ENCODE measurements around the gene KAT14. TPM values are rescaled to one million over a fixed set of nuclear protein-coding genes. Genes with fewer than 3 reads are reported as not detected.
"Not testable (repeated sequence)": the region's sequence is repeated elsewhere in the genome, so short reads cannot be mapped to it uniquely, and the experiment has no call there.

Gene KAT14
- total RNA-seq, 1 donor from 2014 or later, result 11.5 TPM

- peak in 1 of 2 donors; percentile 43 for TF ChIP-seq POLR2AphosphoS5 (IDR thresholded peaks at IDR 0.05; ENCODE audit: insufficient read depth in 1 of 2, low read depth in 1 of 2)
- no peak for TF ChIP-seq POLR2A (IDR thresholded peaks at IDR 0.05)
- no peak for TF ChIP-seq CTCF (IDR thresholded peaks at IDR 0.05)
- no peak overlapping the region for H3K27ac ChIP-seq
Measured at GRCh38 chr20:18197382-18198070, 59.9 kb downstream of the KAT14 start.

GRCh38 chr20:18202966-18203365 lies 65.3 kb downstream of the KAT14 start:
- H3K4me1 ChIP-seq, result no peaks in the 10 kb centered on the region
- H3K27ac ChIP-seq, result no peak overlapping the region
- intact Hi-C loops (cut with DNase I), result no loop called here
- no peaks in the 10 kb centered on the region for H3K36me3 ChIP-seq
- H3K9me3 ChIP-seq, result no peaks in the 10 kb centered on the region
- TF ChIP-seq POLR2A (IDR thresholded peaks at IDR 0.05), result no peak
- TF ChIP-seq CTCF (IDR thresholded peaks at IDR 0.05), result no peak
- TF ChIP-seq POLR2AphosphoS5 (IDR thresholded peaks at IDR 0.05; ENCODE audit: insufficient read depth in 1 of 2, low read depth in 1 of 2), result no peak
- no peak overlapping the region for H3K4me3 ChIP-seq
- H3K27me3 ChIP-seq, result no peaks in the 10 kb centered on the region
- peak in 1 of 2 donors; percentile 79 for DNase-seq (ENCODE audit: extremely low spot score in 2 of 2)

More at GRCh38 chr20:18197382-18198070, 59.9 kb downstream of the KAT14 start:
- H3K4me3 ChIP-seq, result no peak overlapping the region
- H3K9me3 ChIP-seq, result no peaks in the 10 kb centered on the region
- H3K27me3 ChIP-seq, result no peaks in the 10 kb centered on the region
- no peaks in the 10 kb centered on the region for H3K4me1 ChIP-seq
- no peaks in the 10 kb centered on the region for H3K36me3 ChIP-seq
- peak in 1 of 2 donors; percentile 84 for DNase-seq (ENCODE audit: extremely low spot score in 2 of 2)
- intact Hi-C loops (cut with DNase I), result no loop called here

GRCh38 chr20:18203700-18204099 lies 66.0 kb downstream of the KAT14 start:
- H3K4me1 ChIP-seq; H3K4me3 ChIP-seq; intact Hi-C loops (cut with DNase I); H3K27ac ChIP-seq; DNase-seq (ENCODE audit: extremely low spot score in 2 of 2); H3K36me3 ChIP-seq; H3K9me3 ChIP-seq; H3K27me3 ChIP-seq: not testable (repeated sequence)

GRCh38 chr20:18213002-18213401 lies 75.3 kb downstream of the KAT14 start:
- no peak overlapping the region for H3K27ac ChIP-seq
- no peak for DNase-seq (ENCODE audit: extremely low spot score in 2 of 2)
- intact Hi-C loops (cut with DNase I), result loop anchor here (5.0 kb wide), 1 partner anchor 561 kb away; no protein-coding TSS in a partner anchor

GRCh38 chr20:18215566-18215965 lies 77.9 kb downstream of the KAT14 start:
- TF ChIP-seq POLR2AphosphoS5 (IDR thresholded peaks at IDR 0.05; ENCODE audit: insufficient read depth in 1 of 2, low read depth in 1 of 2) (no peak), POLR2A (IDR thresholded peaks at IDR 0.05) (no peak), CTCF (IDR thresholded peaks at IDR 0.05) (no peak)
- intact Hi-C loops (cut with DNase I), result no loop called here
- H3K4me1 ChIP-seq, result no peaks in the 10 kb centered on the region

More at GRCh38 chr20:18213002-18213401, 75.3 kb downstream of the KAT14 start:
- Histone ChIP-seq H3K4me1 (no peaks in the 10 kb centered on the region), H3K27me3 (no peaks in the 10 kb centered on the region), H3K4me3 (no peak overlapping the region), H3K9me3 (no peaks in the 10 kb centered on the region), H3K36me3 (no peaks in the 10 kb centered on the region)
- TF ChIP-seq CTCF (IDR thresholded peaks at IDR 0.05) (no peak), POLR2AphosphoS5 (IDR thresholded peaks at IDR 0.05; ENCODE audit: insufficient read depth in 1 of 2, low read depth in 1 of 2) (no peak), POLR2A (IDR thresholded peaks at IDR 0.05) (no peak)

More at GRCh38 chr20:18215566-18215965, 77.9 kb downstream of the KAT14 start:
- DNase-seq (ENCODE audit: extremely low spot score in 2 of 2), result no peak
- H3K36me3 ChIP-seq, result no peaks in the 10 kb centered on the region
- no peak overlapping the region for H3K4me3 ChIP-seq
- H3K27ac ChIP-seq, result no peak overlapping the region
- H3K27me3 ChIP-seq, result no peaks in the 10 kb centered on the region
- H3K9me3 ChIP-seq, result no peaks in the 10 kb centered on the region

Data from vagina (tissue), 2 donors.